GM12878 (cell line): ENCODE results near the gene BBS2. TPM values are rescaled to one million over a fixed set of nuclear protein-coding genes. Genes with fewer than 3 reads are reported as not detected.
A peak's percentile ranks its signal among the peaks of the same experiment; 100 is the strongest.

Experiments used
- BMI1 ChIP-seq: fragments of 450-650 bp; IDR thresholded peaks from 2 replicates; pipeline ENCODE4 v1.6.1; 2016; ENCODE audit warnings: mild to moderate bottlenecking, moderate library complexity, borderline replicate concordance
- CBFB ChIP-seq: IDR thresholded peaks from 2 replicates; pipeline ENCODE4 v1.6.1; 2016; ENCODE audit warnings: antibody characterized with exemption, low read depth
- EED ChIP-seq: sonication (generic); IDR thresholded peaks from 2 replicates; pipeline ENCODE4 v1.6.1; 2016; ENCODE audit warnings: antibody characterized with exemption, low read depth
- ESRRA ChIP-seq: IDR thresholded peaks from 2 replicates; pipeline ENCODE4 v1.6.1; 2012; ENCODE audit warnings: mild to moderate bottlenecking, low read length, improper control_type of control experiment
- FOS ChIP-seq: IDR thresholded peaks from 3 replicates; pipeline ENCODE4 v1.6.1; 2011; ENCODE audit warnings: borderline replicate concordance; ENCODE audit not compliant: insufficient read length; ENCODE audit errors: extremely low read depth
- HCFC1 ChIP-seq: fragments of 150-350 bp; IDR thresholded peaks from 2 replicates; pipeline ENCODE4 v1.6.1; 2014; ENCODE audit warnings: low read length
- IKZF2 ChIP-seq, 2 experiments: fragments of 450-650 bp; IDR thresholded peaks; 2 replicates each; pipeline ENCODE4 v1.6.1; 2017; ENCODE audit warnings: mild to moderate bottlenecking in 2 of 2, moderate library complexity in 2 of 2
- NBN ChIP-seq: fragments of 450-650 bp; IDR thresholded peaks from 2 replicates; pipeline ENCODE4 v1.6.1; 2016
- NFYB ChIP-seq: IDR thresholded peaks from 2 replicates; pipeline ENCODE4 v1.6.1; 2011; ENCODE audit warnings: low read depth, mild to moderate bottlenecking, low read length, improper control_type of control experiment, moderate library complexity; ENCODE audit not compliant: insufficient read depth
- NR2C1 ChIP-seq: fragments of 450-650 bp; IDR thresholded peaks from 2 replicates; pipeline ENCODE4 v1.6.1; 2017; ENCODE audit warnings: antibody characterized with exemption, mild to moderate bottlenecking, moderate library complexity
- PAX8 ChIP-seq: fragments of 450-650 bp; IDR thresholded peaks from 2 replicates; pipeline ENCODE4 v1.6.1; 2017; ENCODE audit warnings: mild to moderate bottlenecking, moderate library complexity
- POLR2A ChIP-seq: IDR thresholded peaks from 2 replicates; pipeline ENCODE4 v1.6.1; 2011; ENCODE audit warnings: low read depth, mild to moderate bottlenecking, low read length
- POLR2AphosphoS2 ChIP-seq: IDR thresholded peaks from 2 replicates; pipeline ENCODE4 v1.6.1; 2011; ENCODE audit warnings: low read depth, mild to moderate bottlenecking, low read length, improper control_type of control experiment, moderate library complexity
- RAD51 ChIP-seq: fragments of 450-650 bp; IDR thresholded peaks from 2 replicates; pipeline ENCODE4 v1.6.1; 2016; ENCODE audit warnings: moderate library complexity, mild to moderate bottlenecking, inconsistent platforms
- SREBF1 ChIP-seq: IDR thresholded peaks from 2 replicates; pipeline ENCODE4 v1.6.1; 2012; ENCODE audit warnings: mild to moderate bottlenecking, low read length
- TCF12 ChIP-seq: IDR thresholded peaks from 2 replicates; pipeline ENCODE4 v1.6.1; 2011; ENCODE audit warnings: low read depth, mild to moderate bottlenecking, low read length
- TCF7 ChIP-seq: IDR thresholded peaks from 2 replicates; pipeline ENCODE4 v1.6.1; 2014; ENCODE audit warnings: antibody characterized with exemption, borderline replicate concordance
- WRNIP1 ChIP-seq: IDR thresholded peaks from 2 replicates; pipeline ENCODE4 v1.6.1; 2011; ENCODE audit warnings: low read depth, low read length, improper control_type of control experiment, borderline replicate concordance
- ZBTB40 ChIP-seq: fragments of 450-650 bp; IDR thresholded peaks from 2 replicates; pipeline ENCODE4 v1.6.1; 2016; ENCODE audit warnings: mild to moderate bottlenecking, moderate library complexity, borderline replicate concordance
- polyA plus RNA-seq, 11 experiments: library from polyadenylated mRNA; depleted of rRNA in 4 of 11; unstranded in 6 of 11; stranded (reverse) in 5 of 11; fragments of >200 nt; fragmentation: Nextera tagmentation in 4 of 11; fragmentation: Illumina TruSeq in 1 of 11; extraction: Ambion mirVana in 4 of 11; extraction: Trizol in 1 of 11; gene quantifications; 1 replicate in 1 of 11; 2 replicates in 10 of 11; pipeline versions ENCODE4 v1.2.1 to v1.2.3, GENCODE V29; 2011 to 2016; ENCODE audit warnings: inconsistent platforms in 2 of 11, missing spikeins in 2 of 11, low read depth in 1 of 11
- total RNA-seq, 4 experiments: library from RNA; depleted of rRNA in 3 of 4; stranded (reverse); fragments of >200 nt in 3 of 4; fragmentation: Illumina TruSeq in 1 of 4; extraction: Trizol in 1 of 4; gene quantifications; 2 replicates each; pipeline versions ENCODE4 v1.2.1 to v1.2.3, GENCODE V29; 2013 to 2021
- TF ChIP-seq, protein P1 (sequence below): fragments of 450-650 bp; IDR thresholded peaks from 2 replicates; pipeline ENCODE4 v1.6.1; 2016; ENCODE audit warnings: mild to moderate bottlenecking
- TF ChIP-seq, protein P2 (sequence below): IDR thresholded peaks from 2 replicates; pipeline ENCODE4 v1.6.1; 2011; ENCODE audit warnings: borderline replicate concordance, low read depth, mild to moderate bottlenecking, moderate library complexity, low read length; ENCODE audit not compliant: insufficient read depth, poor library complexity, severe bottlenecking

The BBS2 gene
- total and polyA plus RNA-seq, 10 of the 15 experiments (the other 5 are each of a cell fraction or from before 2014, with no cell fraction given), result 4.9 to 38.3 (median 16.4) TPM

DNA sequence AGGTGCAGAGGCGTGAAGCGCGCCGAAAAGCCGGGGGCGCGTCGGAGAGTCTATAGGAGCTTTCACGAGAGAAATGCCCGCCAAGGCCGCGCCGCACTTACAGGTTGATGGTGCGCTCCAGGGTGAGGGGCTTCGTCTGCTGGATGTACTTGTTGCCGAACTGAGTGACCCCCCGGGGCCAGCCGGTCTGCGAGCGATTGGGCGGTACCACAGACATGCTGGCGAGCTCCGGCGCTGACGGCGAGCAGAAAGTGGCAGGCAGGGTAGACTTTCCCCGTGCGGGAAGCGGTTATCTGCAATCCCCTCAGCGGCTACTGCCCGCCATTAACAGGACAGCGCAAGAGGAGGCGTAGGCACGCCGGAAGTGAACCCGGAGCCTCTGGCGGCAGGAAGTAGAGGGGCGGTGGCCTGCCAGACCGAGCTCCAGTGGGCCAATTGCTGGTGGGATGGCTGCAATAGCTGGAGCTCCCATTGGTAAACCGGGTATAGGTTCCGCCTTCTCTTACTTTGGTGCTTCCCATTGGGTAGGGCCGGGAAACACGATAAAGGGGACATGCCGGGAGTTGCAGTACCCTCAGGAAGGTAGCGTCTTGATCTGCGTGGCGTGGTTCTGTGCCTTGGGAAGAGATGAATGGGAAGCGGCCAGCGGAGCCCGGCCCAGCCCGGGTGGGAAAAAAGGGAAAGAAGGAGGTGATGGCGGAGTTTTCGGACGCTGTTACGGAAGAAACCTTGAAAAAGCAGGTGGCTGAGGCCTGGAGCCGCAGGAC lies 68.7 kb downstream of the BBS2 start, which contains the start of the genes NUDT21 and OGFOD1 (continued):
- TF ChIP-seq PAX8, result no peak
- TF ChIP-seq TCF12, result peak; percentile 3; the same call in 1 of the 2 replicates
- no peak for TF ChIP-seq EED
- TF ChIP-seq FOS, result peak; percentile 72
- peak; percentile 32; the same call in 1 of the 2 replicates for TF ChIP-seq CBFB
- TF ChIP-seq POLR2A, result peak; percentile 92
- peak; percentile 76; the same call in 1 of the 2 replicates for TF ChIP-seq POLR2AphosphoS2
- peak; percentile 97 for TF ChIP-seq ZBTB40
- peak; percentile 45; the same call in 1 of the 2 replicates for TF ChIP-seq NBN
- TF ChIP-seq, protein P1, sequence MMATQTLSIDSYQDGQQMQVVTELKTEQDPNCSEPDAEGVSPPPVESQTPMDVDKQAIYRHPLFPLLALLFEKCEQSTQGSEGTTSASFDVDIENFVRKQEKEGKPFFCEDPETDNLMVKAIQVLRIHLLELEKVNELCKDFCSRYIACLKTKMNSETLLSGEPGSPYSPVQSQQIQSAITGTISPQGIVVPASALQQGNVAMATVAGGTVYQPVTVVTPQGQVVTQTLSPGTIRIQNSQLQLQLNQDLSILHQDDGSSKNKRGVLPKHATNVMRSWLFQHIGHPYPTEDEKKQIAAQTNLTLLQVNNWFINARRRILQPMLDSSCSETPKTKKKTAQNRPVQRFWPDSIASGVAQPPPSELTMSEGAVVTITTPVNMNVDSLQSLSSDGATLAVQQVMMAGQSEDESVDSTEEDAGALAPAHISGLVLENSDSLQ, result peak; percentile 86
- TF ChIP-seq WRNIP1, result no peak
- no peak for TF ChIP-seq SREBF1
- TF ChIP-seq BMI1, result no peak
- peak; percentile 73 for TF ChIP-seq HCFC1
- no peak for TF ChIP-seq ESRRA
- peak; percentile 95 for TF ChIP-seq NFYB
- peak in 1 of 2 experiments; percentile 43; a peak in 1 of 4 replicates for TF ChIP-seq IKZF2 (IDR thresholded peaks at IDR 0.05)
- TF ChIP-seq, protein P2, sequence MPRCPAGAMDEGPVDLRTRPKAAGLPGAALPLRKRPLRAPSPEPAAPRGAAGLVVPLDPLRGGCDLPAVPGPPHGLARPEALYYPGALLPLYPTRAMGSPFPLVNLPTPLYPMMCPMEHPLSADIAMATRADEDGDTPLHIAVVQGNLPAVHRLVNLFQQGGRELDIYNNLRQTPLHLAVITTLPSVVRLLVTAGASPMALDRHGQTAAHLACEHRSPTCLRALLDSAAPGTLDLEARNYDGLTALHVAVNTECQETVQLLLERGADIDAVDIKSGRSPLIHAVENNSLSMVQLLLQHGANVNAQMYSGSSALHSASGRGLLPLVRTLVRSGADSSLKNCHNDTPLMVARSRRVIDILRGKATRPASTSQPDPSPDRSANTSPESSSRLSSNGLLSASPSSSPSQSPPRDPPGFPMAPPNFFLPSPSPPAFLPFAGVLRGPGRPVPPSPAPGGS, result no peak
- TF ChIP-seq TCF7, result no peak
- no peak for TF ChIP-seq RAD51
- peak; percentile 95 for TF ChIP-seq NR2C1
